Measurements from ENCODE around the gene UBAC2.

DNA sequence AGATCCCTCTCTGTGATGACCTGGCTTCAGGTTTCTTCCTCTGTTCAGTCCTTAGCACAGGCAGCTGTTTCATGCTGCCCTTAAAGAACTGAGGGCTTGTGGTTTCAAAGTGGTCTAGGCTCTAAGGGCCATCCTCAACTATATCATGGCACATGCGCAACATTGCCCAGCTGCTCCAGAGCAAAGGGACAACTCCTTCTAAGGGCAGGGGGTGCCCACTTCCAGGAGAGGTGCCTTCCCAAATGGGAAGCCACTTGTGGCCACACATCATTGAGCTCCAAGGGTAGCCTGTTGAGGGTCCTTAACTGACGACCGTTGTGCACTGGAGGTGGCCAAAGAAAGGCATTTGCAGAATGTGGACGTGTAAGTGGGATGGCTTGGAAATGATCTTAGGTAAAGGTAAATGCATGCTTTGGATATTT lies 99.3 kb downstream of the UBAC2 start:
- TF ChIP-seq SUZ12 (IDR thresholded peaks at IDR 0.05), result no peak
- no peak for TF ChIP-seq NFRKB (IDR thresholded peaks at IDR 0.05)
- no peak for TF ChIP-seq ARNT (IDR thresholded peaks at IDR 0.05)
